ENCODE measurements around the gene ANKRD33B. TPM values are rescaled to one million over a fixed set of nuclear protein-coding genes. Genes with fewer than 3 reads are reported as not detected.

ANKRD33B gene
- total and polyA plus RNA-seq, 9 of the 15 experiments (the other 6 are each of a cell fraction or from before 2014, with no cell fraction given), result 0.10 to 1.7 (median 0.40) TPM

- TF ChIP-seq MITF (IDR thresholded peaks at IDR 0.05) (no peak), HIVEP1 (CRISPR knock-in tag; IDR thresholded peaks at IDR 0.05) (no peak), NR2F6 (CRISPR knock-in tag; IDR thresholded peaks at IDR 0.05) (no peak), ELF4 (CRISPR knock-in tag; IDR thresholded peaks at IDR 0.05) (no peak), ZNF609 (CRISPR knock-in tag; IDR thresholded peaks at IDR 0.05; ENCODE audit: borderline replicate concordance) (no peak), JUN (IDR thresholded peaks at IDR 0.05; ENCODE audit: borderline replicate concordance, low read depth, low read length) (peak; percentile 71; the same call in 1 of the 2 replicates), JUN (CRISPR knock-in tag; IDR thresholded peaks at IDR 0.05; ENCODE audit: borderline replicate concordance) (0 out of 2 replicates have a peak, but pooled peaks have one; percentile 84), POU5F1 (IDR thresholded peaks at IDR 0.05; ENCODE audit: borderline replicate concordance, low read depth, low read length, partially characterized antibody) (no peak), SRSF3 (IDR thresholded peaks at IDR 0.05; ENCODE audit: insufficient read depth, low read length) (no peak), MXI1 (IDR thresholded peaks at IDR 0.05; ENCODE audit: low read depth, low read length) (no peak), BHLHE40 (IDR thresholded peaks at IDR 0.05; ENCODE audit: low read length) (no peak), JUND (IDR thresholded peaks at IDR 0.05; ENCODE audit: borderline replicate concordance, low read depth, low read length) (peak; percentile 78; the same call in 1 of the 2 replicates), JUND (tag; IDR thresholded peaks at IDR 0.05; ENCODE audit: borderline replicate concordance, low read depth, low read length) (peak; percentile 77; the same call in 1 of the 3 replicates), RBM14 (IDR thresholded peaks at IDR 0.05; ENCODE audit: borderline replicate concordance, insufficient read depth, low read depth, low read length) (no peak), LARP7 (IDR thresholded peaks at IDR 0.05) (no peak), HOXB6 (CRISPR knock-in tag; IDR thresholded peaks at IDR 0.05; ENCODE audit: borderline replicate concordance) (no peak), SNIP1 (IDR thresholded peaks at IDR 0.05; ENCODE audit: low read depth) (no peak)
- TF ChIP-seq, protein P1, sequence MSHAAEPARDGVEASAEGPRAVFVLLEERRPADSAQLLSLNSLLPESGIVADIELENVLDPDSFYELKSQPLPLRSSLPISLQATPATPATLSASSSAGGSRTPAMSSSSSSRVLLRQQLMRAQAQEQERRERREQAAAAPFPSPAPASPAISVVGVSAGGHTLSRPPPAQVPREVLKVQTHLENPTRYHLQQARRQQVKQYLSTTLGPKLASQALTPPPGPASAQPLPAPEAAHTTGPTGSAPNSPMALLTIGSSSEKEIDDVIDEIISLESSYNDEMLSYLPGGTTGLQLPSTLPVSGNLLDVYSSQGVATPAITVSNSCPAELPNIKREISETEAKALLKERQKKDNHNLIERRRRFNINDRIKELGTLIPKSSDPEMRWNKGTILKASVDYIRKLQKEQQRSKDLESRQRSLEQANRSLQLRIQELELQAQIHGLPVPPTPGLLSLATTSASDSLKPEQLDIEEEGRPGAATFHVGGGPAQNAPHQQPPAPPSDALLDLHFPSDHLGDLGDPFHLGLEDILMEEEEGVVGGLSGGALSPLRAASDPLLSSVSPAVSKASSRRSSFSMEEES (CRISPR knock-in tag; IDR thresholded peaks at IDR 0.05), result no peak
Measured at GRCh38 chr5:10577371-10578292, 13.8 kb downstream of the ANKRD33B start (continued).

Measured in K562 (cell line).